ENCODE data around the gene CDH4.

The CDH4 gene

DNA sequence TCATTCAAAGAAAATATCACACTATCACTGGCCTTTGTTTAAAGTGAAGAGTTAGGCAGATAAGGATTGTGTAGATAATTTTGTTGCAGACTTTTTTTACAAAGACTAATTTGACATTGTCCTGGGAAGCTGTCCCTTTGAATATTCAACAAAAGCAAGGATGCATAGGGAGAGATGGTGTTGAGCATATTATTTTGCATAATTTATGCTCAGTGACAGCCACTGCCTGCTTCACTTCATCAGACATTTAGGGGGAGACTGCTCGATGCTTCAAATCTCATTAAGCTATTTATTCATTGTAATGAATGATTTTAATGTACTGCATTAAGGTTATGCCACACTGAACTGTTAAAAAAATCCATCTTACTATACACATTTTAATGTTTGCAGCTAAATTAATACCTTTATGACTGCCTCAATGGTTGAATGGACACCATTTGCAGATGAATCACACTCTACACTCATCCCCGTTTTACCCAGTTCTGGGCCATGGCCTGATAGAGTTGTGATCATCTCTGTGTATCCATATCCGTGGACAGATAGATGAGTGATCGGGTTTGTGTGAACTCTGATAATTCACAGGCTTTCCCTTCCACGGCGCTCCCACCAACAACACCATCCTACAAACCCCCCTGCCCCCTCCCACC is 128.0 kb downstream of the CDH4 start:
- no peaks in the 10 kb centered on the region for H3K4me1 ChIP-seq (ENCODE audit: control insufficient read depth in 1 of 2, insufficient read depth in 2 of 2, low read length in 2 of 2)
- peaks cover 4 to 19% of the 10 kb centered on the region in 2 donors for H3K9me3 ChIP-seq (ENCODE audit: control insufficient read depth in 1 of 2, low read length in 2 of 2)
- no peak overlapping the region for H3K27ac ChIP-seq (ENCODE audit: low read depth, low read length)
- H3K9ac ChIP-seq (ENCODE audit: low read depth in 1 of 2, low read length in 2 of 2), result no peak overlapping the region
- H3K4me3 ChIP-seq (ENCODE audit: low read depth in 1 of 2, low read length in 2 of 2), result no peak overlapping the region
- H3K36me3 ChIP-seq (ENCODE audit: control insufficient read depth in 1 of 2, insufficient read depth in 2 of 2, low read length in 2 of 2), result no peaks in the 10 kb centered on the region
- H3K27me3 ChIP-seq (ENCODE audit: control insufficient read depth in 1 of 2, insufficient read depth in 2 of 2, low read length in 2 of 2), result no peaks in the 10 kb centered on the region

DNA sequence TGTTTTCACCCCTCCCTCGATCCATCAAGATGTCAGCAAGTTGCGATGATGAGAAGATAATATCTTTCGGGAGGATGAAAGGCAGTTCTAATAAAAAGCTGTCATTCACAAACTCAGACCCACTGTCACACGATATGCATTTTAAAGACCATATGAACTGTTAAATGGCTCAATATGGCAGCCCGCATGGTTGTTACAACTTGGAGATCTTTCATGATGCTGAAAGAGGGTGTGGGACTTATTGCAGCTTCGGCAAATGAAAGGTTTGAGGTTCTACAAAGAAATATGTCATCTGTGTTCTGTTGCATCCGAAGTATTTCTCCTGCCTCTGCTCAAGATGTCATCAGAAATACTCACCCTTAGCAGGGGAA is 128.5 kb downstream of the CDH4 start:
- no peaks in the 10 kb centered on the region for H3K36me3 ChIP-seq (ENCODE audit: control insufficient read depth in 1 of 2, insufficient read depth in 2 of 2, low read length in 2 of 2)
- H3K27ac ChIP-seq (ENCODE audit: low read depth, low read length), result no peak overlapping the region
- H3K27me3 ChIP-seq (ENCODE audit: control insufficient read depth in 1 of 2, insufficient read depth in 2 of 2, low read length in 2 of 2), result no peaks in the 10 kb centered on the region
- H3K4me1 ChIP-seq (ENCODE audit: control insufficient read depth in 1 of 2, insufficient read depth in 2 of 2, low read length in 2 of 2), result no peaks in the 10 kb centered on the region
- no peak overlapping the region for H3K9ac ChIP-seq (ENCODE audit: low read depth in 1 of 2, low read length in 2 of 2)
- H3K9me3 ChIP-seq (ENCODE audit: control insufficient read depth in 1 of 2, low read length in 2 of 2), result peaks cover 4 to 19% of the 10 kb centered on the region in 2 donors
- H3K4me3 ChIP-seq (ENCODE audit: low read depth in 1 of 2, low read length in 2 of 2), result no peak overlapping the region

DNA sequence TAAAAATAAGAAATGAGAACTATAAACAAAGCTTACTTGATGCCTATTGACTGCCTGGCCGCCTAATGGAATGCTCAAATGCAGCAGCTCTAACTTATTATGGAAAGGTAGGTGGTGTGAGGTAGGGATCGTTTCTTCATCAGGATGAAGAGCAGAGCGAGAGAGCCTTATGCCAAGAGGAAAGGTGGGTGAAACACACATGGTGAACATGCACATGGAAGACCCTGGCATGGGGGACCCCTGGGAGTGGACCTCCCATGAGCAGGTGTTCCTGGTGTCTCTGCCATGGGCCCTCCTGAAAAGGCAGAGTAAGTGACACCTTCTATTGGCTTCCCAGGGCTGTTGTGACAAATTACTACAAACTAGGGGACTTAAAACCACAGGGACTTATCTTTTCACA is 130.1 kb downstream of the CDH4 start:
- H3K4me1 ChIP-seq (ENCODE audit: control insufficient read depth in 1 of 2, insufficient read depth in 2 of 2, low read length in 2 of 2), result no peaks in the 10 kb centered on the region
- no peak overlapping the region for H3K9ac ChIP-seq (ENCODE audit: low read depth in 1 of 2, low read length in 2 of 2)
- no peak overlapping the region for H3K4me3 ChIP-seq (ENCODE audit: low read depth in 1 of 2, low read length in 2 of 2)
- peaks cover 0 to 15% of the 10 kb centered on the region in 2 donors for H3K9me3 ChIP-seq (ENCODE audit: control insufficient read depth in 1 of 2, low read length in 2 of 2)
- no peaks in the 10 kb centered on the region for H3K36me3 ChIP-seq (ENCODE audit: control insufficient read depth in 1 of 2, insufficient read depth in 2 of 2, low read length in 2 of 2)
- H3K27me3 ChIP-seq (ENCODE audit: control insufficient read depth in 1 of 2, insufficient read depth in 2 of 2, low read length in 2 of 2), result no peaks in the 10 kb centered on the region
- no peak overlapping the region for H3K27ac ChIP-seq (ENCODE audit: low read depth, low read length)

DNA sequence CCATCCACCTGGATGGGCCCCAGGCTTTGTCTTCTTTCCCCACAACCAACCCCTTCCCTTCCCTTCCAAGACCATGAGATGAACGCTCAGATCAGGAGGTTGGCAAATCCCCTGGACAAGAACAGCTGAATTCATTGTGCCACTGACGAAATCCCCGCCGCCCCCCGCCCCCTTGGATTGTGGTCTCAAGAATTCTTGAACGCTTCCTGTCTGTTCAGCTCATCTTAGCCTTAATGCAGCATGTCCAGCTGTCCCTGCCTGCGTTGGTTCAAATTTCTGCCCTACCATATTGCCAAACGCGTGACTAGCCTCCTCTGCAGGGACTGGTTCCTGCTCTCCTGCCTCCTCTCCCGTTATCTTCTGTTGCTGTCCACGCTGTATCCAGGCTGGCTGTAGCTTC is 133.2 kb downstream of the CDH4 start:
- no peak overlapping the region for H3K27ac ChIP-seq (ENCODE audit: low read depth, low read length)
- H3K4me1 ChIP-seq (ENCODE audit: control insufficient read depth in 1 of 2, insufficient read depth in 2 of 2, low read length in 2 of 2), result no peaks in the 10 kb centered on the region
- no peaks in the 10 kb centered on the region for H3K36me3 ChIP-seq (ENCODE audit: control insufficient read depth in 1 of 2, insufficient read depth in 2 of 2, low read length in 2 of 2)
- peaks cover 0 to 13% of the 10 kb centered on the region in 2 donors for H3K9me3 ChIP-seq (ENCODE audit: control insufficient read depth in 1 of 2, low read length in 2 of 2)
- no peak overlapping the region for H3K4me3 ChIP-seq (ENCODE audit: low read depth in 1 of 2, low read length in 2 of 2)
- no peaks in the 10 kb centered on the region for H3K27me3 ChIP-seq (ENCODE audit: control insufficient read depth in 1 of 2, insufficient read depth in 2 of 2, low read length in 2 of 2)
- no peak overlapping the region for H3K9ac ChIP-seq (ENCODE audit: low read depth in 1 of 2, low read length in 2 of 2)

DNA sequence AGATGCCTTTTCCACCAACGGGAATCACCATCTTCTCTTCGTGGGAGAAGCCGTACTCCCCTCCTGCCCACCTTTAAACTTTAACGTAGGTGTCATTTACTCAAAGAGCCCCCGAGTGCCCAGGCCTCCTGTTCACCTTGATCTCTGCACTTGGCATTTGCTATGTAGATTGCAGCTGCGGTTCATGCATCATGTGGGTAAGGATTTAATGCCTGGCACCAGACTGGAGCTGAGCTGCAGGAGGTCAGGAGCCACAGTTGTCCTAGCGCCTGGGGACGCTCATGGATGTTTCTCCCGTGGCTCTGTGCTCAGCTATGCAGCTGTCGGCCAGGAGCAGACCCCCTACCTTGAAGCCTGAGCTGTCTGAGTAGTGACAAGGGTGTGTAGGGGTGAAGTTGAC is 133.7 kb downstream of the CDH4 start:
- no peaks in the 10 kb centered on the region for H3K27me3 ChIP-seq (ENCODE audit: control insufficient read depth in 1 of 2, insufficient read depth in 2 of 2, low read length in 2 of 2)
- no peaks in the 10 kb centered on the region for H3K36me3 ChIP-seq (ENCODE audit: control insufficient read depth in 1 of 2, insufficient read depth in 2 of 2, low read length in 2 of 2)
- H3K27ac ChIP-seq (ENCODE audit: low read depth, low read length), result no peak overlapping the region
- H3K9me3 ChIP-seq (ENCODE audit: control insufficient read depth in 1 of 2, low read length in 2 of 2), result peaks cover 0 to 17% of the 10 kb centered on the region in 2 donors
- H3K9ac ChIP-seq (ENCODE audit: low read depth in 1 of 2, low read length in 2 of 2), result no peak overlapping the region
- H3K4me3 ChIP-seq (ENCODE audit: low read depth in 1 of 2, low read length in 2 of 2), result no peak overlapping the region
- H3K4me1 ChIP-seq (ENCODE audit: control insufficient read depth in 1 of 2, insufficient read depth in 2 of 2, low read length in 2 of 2), result no peaks in the 10 kb centered on the region

DNA sequence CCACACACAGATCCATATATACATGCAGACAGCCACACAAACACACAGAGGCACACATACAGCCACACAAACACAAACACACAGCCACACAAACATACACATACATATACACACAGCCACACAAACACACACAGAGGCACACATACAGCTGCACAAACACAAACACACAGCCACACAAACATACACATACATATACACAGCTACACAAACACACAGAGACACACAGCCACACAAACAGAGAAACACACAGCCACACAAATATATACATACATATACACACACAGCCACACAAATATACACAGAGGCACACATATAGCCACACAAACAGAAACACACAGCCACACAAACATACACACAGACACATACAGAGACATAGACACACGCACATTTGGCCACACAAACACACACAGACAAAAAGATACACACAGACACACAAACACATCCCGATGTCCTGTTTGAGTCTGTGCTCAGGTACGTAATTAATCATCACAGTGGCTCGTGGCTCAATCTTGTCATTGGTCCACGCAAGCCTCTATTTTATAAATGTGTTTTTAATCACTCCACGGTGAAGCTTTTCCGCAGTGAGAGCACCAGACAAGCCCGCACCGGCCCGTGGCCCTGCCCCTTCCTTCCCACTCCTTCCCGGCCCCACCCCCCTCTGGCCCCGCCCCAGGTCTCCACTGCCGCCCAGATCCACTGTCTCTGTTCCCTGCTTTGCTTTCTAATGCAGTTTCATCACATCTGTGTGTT is 135.3 kb downstream of the CDH4 start:
- no peak overlapping the region for H3K4me3 ChIP-seq (ENCODE audit: low read depth in 1 of 2, low read length in 2 of 2)
- H3K9ac ChIP-seq (ENCODE audit: low read depth in 1 of 2, low read length in 2 of 2), result no peak overlapping the region
- H3K4me1 ChIP-seq (ENCODE audit: control insufficient read depth in 1 of 2, insufficient read depth in 2 of 2, low read length in 2 of 2), result no peaks in the 10 kb centered on the region
- H3K27ac ChIP-seq (ENCODE audit: low read depth, low read length), result no peak overlapping the region
- H3K27me3 ChIP-seq (ENCODE audit: control insufficient read depth in 1 of 2, insufficient read depth in 2 of 2, low read length in 2 of 2), result no peaks in the 10 kb centered on the region
- peaks cover 0 to 17% of the 10 kb centered on the region in 2 donors for H3K9me3 ChIP-seq (ENCODE audit: control insufficient read depth in 1 of 2, low read length in 2 of 2)
- H3K36me3 ChIP-seq (ENCODE audit: control insufficient read depth in 1 of 2, insufficient read depth in 2 of 2, low read length in 2 of 2), result no peaks in the 10 kb centered on the region

DNA sequence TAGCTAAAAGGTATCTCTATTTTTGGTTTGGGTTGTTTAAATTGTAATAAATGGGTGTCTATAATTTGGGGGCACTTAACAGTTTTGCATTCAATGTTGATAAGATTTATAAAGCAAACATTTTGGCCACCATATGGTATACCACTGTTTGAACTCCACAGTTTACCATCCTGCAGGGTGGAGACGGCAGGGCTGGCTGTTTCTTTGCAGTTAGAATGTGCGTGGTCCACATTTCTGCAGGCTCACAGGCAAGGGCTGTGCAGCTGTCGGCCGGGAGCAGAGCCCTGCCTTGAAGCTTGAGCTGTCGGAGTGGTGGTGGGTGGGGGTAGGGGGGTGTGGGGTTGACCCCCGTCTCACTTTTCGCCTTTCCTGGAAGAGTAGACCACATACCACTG is 135.9 kb downstream of the CDH4 start:
- H3K9ac ChIP-seq (ENCODE audit: low read depth in 1 of 2, low read length in 2 of 2), result no peak overlapping the region
- H3K27ac ChIP-seq (ENCODE audit: low read depth, low read length), result no peak overlapping the region
- H3K4me1 ChIP-seq (ENCODE audit: control insufficient read depth in 1 of 2, insufficient read depth in 2 of 2, low read length in 2 of 2), result no peaks in the 10 kb centered on the region
- H3K4me3 ChIP-seq (ENCODE audit: low read depth in 1 of 2, low read length in 2 of 2), result no peak overlapping the region
- peaks cover 0 to 17% of the 10 kb centered on the region in 2 donors for H3K9me3 ChIP-seq (ENCODE audit: control insufficient read depth in 1 of 2, low read length in 2 of 2)
- no peaks in the 10 kb centered on the region for H3K27me3 ChIP-seq (ENCODE audit: control insufficient read depth in 1 of 2, insufficient read depth in 2 of 2, low read length in 2 of 2)
- no peaks in the 10 kb centered on the region for H3K36me3 ChIP-seq (ENCODE audit: control insufficient read depth in 1 of 2, insufficient read depth in 2 of 2, low read length in 2 of 2)

DNA sequence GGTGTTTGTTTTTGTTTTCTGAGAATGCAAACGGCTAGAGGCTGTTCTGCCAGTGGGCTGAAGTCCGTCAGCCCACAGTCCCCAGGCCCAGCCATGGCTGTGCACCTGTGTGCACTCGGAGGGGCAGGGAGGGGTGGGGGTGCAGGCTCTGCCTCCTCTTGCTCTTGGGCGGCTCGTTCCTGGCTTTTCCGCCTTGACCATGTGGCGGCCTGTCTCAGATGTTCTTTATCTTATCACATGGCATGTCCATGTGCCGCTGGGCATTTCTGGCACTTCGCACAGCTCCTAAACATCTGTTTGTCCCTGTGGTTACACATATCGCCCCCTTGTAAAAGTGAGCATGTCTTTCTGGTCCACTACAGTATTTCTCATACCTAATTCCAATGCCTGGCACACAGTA is 137.0 kb downstream of the CDH4 start:
- Histone ChIP-seq H3K9ac (ENCODE audit: low read depth in 1 of 2, low read length in 2 of 2) (no peak overlapping the region), H3K4me1 (ENCODE audit: control insufficient read depth in 1 of 2, insufficient read depth in 2 of 2, low read length in 2 of 2) (no peaks in the 10 kb centered on the region), H3K36me3 (ENCODE audit: control insufficient read depth in 1 of 2, insufficient read depth in 2 of 2, low read length in 2 of 2) (no peaks in the 10 kb centered on the region), H3K27ac (ENCODE audit: low read depth, low read length) (no peak overlapping the region), H3K9me3 (ENCODE audit: control insufficient read depth in 1 of 2, low read length in 2 of 2) (peaks cover 0 to 17% of the 10 kb centered on the region in 2 donors), H3K27me3 (ENCODE audit: control insufficient read depth in 1 of 2, insufficient read depth in 2 of 2, low read length in 2 of 2) (no peaks in the 10 kb centered on the region), H3K4me3 (ENCODE audit: low read depth in 1 of 2, low read length in 2 of 2) (no peak overlapping the region)

DNA sequence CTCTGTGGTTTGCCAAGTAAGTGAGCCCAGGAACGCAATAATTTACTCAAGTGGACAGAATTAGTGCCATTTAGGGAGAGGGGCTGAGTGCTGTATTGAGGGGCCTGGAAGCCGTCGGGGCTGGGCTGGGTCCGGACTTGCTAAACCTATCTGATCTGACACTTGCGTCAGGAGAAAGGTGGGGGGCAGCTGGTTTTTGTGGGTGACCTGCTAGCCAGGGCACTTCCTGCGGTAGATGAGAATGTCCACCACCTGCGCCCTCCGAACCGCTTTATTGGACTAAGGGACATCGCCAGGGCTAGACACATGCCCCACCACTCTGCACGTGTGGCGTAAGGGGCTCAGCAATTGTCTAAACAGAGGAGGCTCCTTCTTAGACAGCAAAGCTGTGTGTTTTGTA is 139.1 kb downstream of the CDH4 start:
- H3K9me3 ChIP-seq (ENCODE audit: control insufficient read depth in 1 of 2, low read length in 2 of 2), result peaks cover 0 to 17% of the 10 kb centered on the region in 2 donors
- no peaks in the 10 kb centered on the region for H3K36me3 ChIP-seq (ENCODE audit: control insufficient read depth in 1 of 2, insufficient read depth in 2 of 2, low read length in 2 of 2)
- H3K4me3 ChIP-seq (ENCODE audit: low read depth in 1 of 2, low read length in 2 of 2), result no peak overlapping the region
- H3K9ac ChIP-seq (ENCODE audit: low read depth in 1 of 2, low read length in 2 of 2), result no peak overlapping the region
- H3K4me1 ChIP-seq (ENCODE audit: control insufficient read depth in 1 of 2, insufficient read depth in 2 of 2, low read length in 2 of 2), result no peaks in the 10 kb centered on the region
- H3K27me3 ChIP-seq (ENCODE audit: control insufficient read depth in 1 of 2, insufficient read depth in 2 of 2, low read length in 2 of 2), result no peaks in the 10 kb centered on the region
- no peak overlapping the region for H3K27ac ChIP-seq (ENCODE audit: low read depth, low read length)

DNA sequence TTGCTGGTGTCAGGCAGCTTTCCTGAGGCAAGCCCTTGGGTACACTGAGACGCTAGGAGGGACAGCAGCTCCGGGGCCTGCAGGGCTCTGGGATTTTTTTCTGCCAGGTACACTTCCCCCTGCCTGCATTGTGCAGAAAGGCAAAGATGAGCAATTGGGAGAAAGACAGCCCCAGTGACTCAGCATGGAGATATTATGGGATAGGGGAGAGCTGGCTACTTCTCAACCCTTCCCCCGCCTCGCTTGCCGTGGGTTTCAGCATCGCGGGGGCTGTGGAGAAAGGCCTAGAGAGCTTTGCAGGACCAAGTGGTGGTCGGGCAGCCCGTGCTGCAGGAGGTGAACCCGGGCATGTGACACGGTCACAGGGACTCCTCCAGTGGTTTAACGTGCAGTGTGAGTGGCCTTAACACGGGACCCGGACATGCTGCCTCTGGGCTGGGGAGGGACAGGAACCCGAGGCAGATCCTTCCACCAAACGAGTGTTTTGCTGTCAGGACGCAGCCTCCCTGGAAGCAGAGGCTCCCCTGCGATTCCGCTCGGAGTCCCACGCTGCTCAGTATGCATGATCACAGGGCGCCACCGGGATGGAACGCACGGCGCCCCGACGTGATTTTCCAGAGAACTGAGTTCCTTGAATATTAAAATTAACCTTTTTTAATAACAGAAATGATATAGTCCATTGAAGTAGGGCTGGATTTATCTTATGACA is 139.9 kb downstream of the CDH4 start:
- no peak overlapping the region for H3K4me3 ChIP-seq (ENCODE audit: low read depth in 1 of 2, low read length in 2 of 2)
- no peaks in the 10 kb centered on the region for H3K27me3 ChIP-seq (ENCODE audit: control insufficient read depth in 1 of 2, insufficient read depth in 2 of 2, low read length in 2 of 2)
- H3K36me3 ChIP-seq (ENCODE audit: control insufficient read depth in 1 of 2, insufficient read depth in 2 of 2, low read length in 2 of 2), result no peaks in the 10 kb centered on the region
- H3K27ac ChIP-seq (ENCODE audit: low read depth, low read length), result no peak overlapping the region
- no peaks in the 10 kb centered on the region for H3K4me1 ChIP-seq (ENCODE audit: control insufficient read depth in 1 of 2, insufficient read depth in 2 of 2, low read length in 2 of 2)
- peaks cover 0 to 17% of the 10 kb centered on the region in 2 donors for H3K9me3 ChIP-seq (ENCODE audit: control insufficient read depth in 1 of 2, low read length in 2 of 2)
- no peak overlapping the region for H3K9ac ChIP-seq (ENCODE audit: low read depth in 1 of 2, low read length in 2 of 2)
